MM.1S (cell line): ENCODE data around the gene POLRMT.

Source experiments
- EZH2 ChIP-seq: fragments of 300-600 bp; sonication (generic); optimal IDR thresholded peaks from 2 replicates; pipeline ENCODE3; 2017; ENCODE audit warnings: low read depth, mild to moderate bottlenecking, antibody characterized with exemption, low read length, mixed read lengths
- TF ChIP-seq, protein P1 (sequence below): fragments of 300-600 bp; sonication (generic); IDR thresholded peaks from 2 replicates; pipeline ENCODE4 v1.5.1; 2016; ENCODE audit warnings: antibody characterized with exemption, low read length, mixed read lengths

DNA sequence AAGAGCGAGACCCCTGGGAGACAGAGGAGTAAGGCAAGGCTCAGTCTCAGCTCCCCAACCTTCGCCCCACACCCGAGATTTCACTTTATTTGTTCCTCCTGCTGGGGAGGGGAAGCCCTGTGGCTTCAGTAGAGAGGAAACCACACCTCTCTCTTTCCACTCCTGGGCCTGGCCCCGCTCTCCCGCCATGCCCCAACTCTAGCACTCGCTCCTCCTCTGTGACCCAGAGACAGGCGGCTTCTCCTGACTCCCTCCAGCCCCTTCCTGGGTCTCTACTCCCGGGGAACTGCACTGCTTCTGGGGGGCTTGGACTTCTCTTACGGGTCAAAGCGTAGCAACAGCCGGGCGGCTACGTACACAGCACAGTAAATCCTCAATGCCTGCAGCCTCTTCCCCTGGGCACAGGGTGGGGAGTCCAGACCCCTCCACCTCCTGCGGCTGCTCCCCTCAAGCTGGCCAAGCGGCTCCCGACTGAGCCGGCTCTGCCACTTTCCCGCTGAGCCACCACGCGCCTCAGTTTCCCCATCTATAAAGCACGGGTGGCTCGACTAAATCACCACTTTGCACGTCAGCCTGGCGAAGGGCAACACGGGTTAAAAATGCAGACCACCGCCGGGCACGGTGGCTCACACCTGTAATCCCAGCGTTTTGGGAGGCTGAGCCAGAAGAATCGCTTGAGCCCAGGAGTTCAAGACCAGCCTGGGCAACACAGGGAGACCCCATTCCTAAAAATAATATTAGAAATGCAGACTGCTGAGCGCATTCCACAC is 28.3 kb upstream of the POLRMT start:
- TF ChIP-seq, protein P1, sequence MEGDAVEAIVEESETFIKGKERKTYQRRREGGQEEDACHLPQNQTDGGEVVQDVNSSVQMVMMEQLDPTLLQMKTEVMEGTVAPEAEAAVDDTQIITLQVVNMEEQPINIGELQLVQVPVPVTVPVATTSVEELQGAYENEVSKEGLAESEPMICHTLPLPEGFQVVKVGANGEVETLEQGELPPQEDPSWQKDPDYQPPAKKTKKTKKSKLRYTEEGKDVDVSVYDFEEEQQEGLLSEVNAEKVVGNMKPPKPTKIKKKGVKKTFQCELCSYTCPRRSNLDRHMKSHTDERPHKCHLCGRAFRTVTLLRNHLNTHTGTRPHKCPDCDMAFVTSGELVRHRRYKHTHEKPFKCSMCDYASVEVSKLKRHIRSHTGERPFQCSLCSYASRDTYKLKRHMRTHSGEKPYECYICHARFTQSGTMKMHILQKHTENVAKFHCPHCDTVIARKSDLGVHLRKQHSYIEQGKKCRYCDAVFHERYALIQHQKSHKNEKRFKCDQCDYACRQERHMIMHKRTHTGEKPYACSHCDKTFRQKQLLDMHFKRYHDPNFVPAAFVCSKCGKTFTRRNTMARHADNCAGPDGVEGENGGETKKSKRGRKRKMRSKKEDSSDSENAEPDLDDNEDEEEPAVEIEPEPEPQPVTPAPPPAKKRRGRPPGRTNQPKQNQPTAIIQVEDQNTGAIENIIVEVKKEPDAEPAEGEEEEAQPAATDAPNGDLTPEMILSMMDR = no peak
- no peak for TF ChIP-seq EZH2
